ENCODE measurements around the gene ANKRD31. TPM values are rescaled to one million over a fixed set of nuclear protein-coding genes. Genes with fewer than 3 reads are reported as not detected.

ANKRD31 gene
- total RNA-seq, 1 experiment from 2014 or later = 0.30 TPM

DNA sequence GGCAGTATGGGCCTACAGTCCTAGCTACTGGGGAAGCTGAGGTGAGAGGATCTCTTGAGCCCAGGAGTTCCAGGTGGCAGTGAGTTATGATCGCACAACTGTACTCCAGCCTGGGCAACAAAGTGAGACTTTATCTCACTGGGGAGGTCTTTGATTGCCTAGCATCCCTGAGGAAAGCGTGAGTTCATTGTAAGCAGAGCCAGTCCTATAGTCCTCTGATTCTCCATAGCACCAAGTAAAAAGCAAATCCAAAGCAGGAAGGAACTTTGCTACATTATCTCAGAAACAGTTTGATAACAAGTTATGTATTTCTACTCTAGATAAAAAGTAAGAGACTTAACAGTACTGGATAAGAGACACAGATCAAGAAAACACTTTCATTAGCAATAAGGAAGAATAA lies 37.6 kb downstream of the ANKRD31 start:
- TF ChIP-seq EGR1 (IDR thresholded peaks at IDR 0.05; ENCODE audit: low read depth) = no peak
- TF ChIP-seq ATF3 (IDR thresholded peaks at IDR 0.05) = no peak
- TF ChIP-seq CTCF (IDR thresholded peaks at IDR 0.05 in 2 of 3, conservative IDR thresholded peaks at IDR 0.05 in 1 of 3; ENCODE audit: borderline replicate concordance in 1 of 3, insufficient read depth in 1 of 3, low read depth in 2 of 3, low read length in 2 of 3) = no peak
- TF ChIP-seq RAD21 (IDR thresholded peaks at IDR 0.05; ENCODE audit: low read depth) = no peak
- no peak for TF ChIP-seq CEBPB (IDR thresholded peaks at IDR 0.05; ENCODE audit: low read depth)
- no peak for TF ChIP-seq ZNF274 (IDR thresholded peaks at IDR 0.05; ENCODE audit: low read depth, low read length)
- no peak for TF ChIP-seq POLR2A (IDR thresholded peaks at IDR 0.05; ENCODE audit: borderline replicate concordance, extremely low read depth, insufficient read depth, insufficient read length)
- TF ChIP-seq, protein P1, sequence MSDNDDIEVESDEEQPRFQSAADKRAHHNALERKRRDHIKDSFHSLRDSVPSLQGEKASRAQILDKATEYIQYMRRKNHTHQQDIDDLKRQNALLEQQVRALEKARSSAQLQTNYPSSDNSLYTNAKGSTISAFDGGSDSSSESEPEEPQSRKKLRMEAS (IDR thresholded peaks at IDR 0.05) = no peak
- no peak for TF ChIP-seq POLR2AphosphoS5 (IDR thresholded peaks at IDR 0.05; ENCODE audit: low read depth, low read length)
- TF ChIP-seq SRF (IDR thresholded peaks at IDR 0.05; ENCODE audit: low read depth) = no peak
- TF ChIP-seq ZFX (IDR thresholded peaks at IDR 0.05) = no peak
- TF ChIP-seq SIN3A (IDR thresholded peaks at IDR 0.05; ENCODE audit: low read depth) = no peak
- H2AFZ ChIP-seq (ENCODE audit: low read depth, low read length, poor library complexity, severe bottlenecking) = no peak overlapping the region
- RAD21 ChIA-PET (ENCODE audit: low non-redundant PET in 1 of 2, low total read pairs in 2 of 2, uncharacterized antibody in 2 of 2, unreplicated experiment in 2 of 2) = no interaction called here
- H3K9ac ChIP-seq (ENCODE audit: low read length) = no peak overlapping the region
- ATAC-seq (no peak), DNase-seq (ENCODE audit: low read depth, low spot score) (no peak)
- no peaks in the 10 kb centered on the region for H3K4me1 ChIP-seq (ENCODE audit: control insufficient read depth in 1 of 2, insufficient read depth in 2 of 2, low read length in 2 of 2)
- no peak overlapping the region for H3K4me2 ChIP-seq (ENCODE audit: low read length)
- no peaks in the 10 kb centered on the region for H3K9me3 ChIP-seq (ENCODE audit: control insufficient read depth in 1 of 2, insufficient read depth in 1 of 2, low read depth in 1 of 2, low read length in 2 of 2)
- no peaks in the 10 kb centered on the region for H4K20me1 ChIP-seq (ENCODE audit: insufficient read depth)
- intact Hi-C loops (cut with micrococcal nuclease) = no loop called here
- no peaks in the 10 kb centered on the region for H3K36me3 ChIP-seq (ENCODE audit: control insufficient read depth in 1 of 2, insufficient read depth in 2 of 2, low read length in 2 of 2)
- POLR2A ChIA-PET = no interaction called here
- no peak overlapping the region for H3K27ac ChIP-seq (ENCODE audit: low read depth, low read length)
- CTCF ChIA-PET = no interaction called here
- no peaks in the 10 kb centered on the region for H3K79me2 ChIP-seq (ENCODE audit: insufficient read depth, low read length)
- no TSS peak for BruUV-seq (replicated peaks)
- H3K4me3 ChIP-seq (replicated peaks in 1 of 2; ENCODE audit: low read depth in 1 of 2, low read length in 2 of 2) = no peak overlapping the region
- H3K27me3 ChIP-seq (ENCODE audit: insufficient read depth, low read length) = no peaks in the 10 kb centered on the region
- no peaks in the 10 kb centered on the region for H3K9me2 ChIP-seq (ENCODE audit: insufficient read depth)

Measured in HCT116 (cell line).